K562 (cell line): Measurements from ENCODE around the gene RBMS3.

ENCODE experiments used
- CBX1 ChIP-seq: sonication (generic); IDR thresholded peaks from 2 replicates; pipeline ENCODE4 v1.6.1; 2016; ENCODE audit warnings: antibody characterized with exemption, low read depth, mild to moderate bottlenecking
- CHD4 ChIP-seq: fragments of 200-600 bp; sonication (generic); IDR thresholded peaks from 3 replicates; pipeline ENCODE4 v1.6.1; 2012; ENCODE audit warnings: low read depth, mild to moderate bottlenecking, mixed read lengths, low read length, inconsistent platforms; ENCODE audit not compliant: insufficient read depth, insufficient replicate concordance, poor library complexity, severe bottlenecking
- CTCF ChIP-seq, 3 experiments: IDR thresholded peaks in 2 of 3; conservative IDR thresholded peaks in 1 of 3; 2 replicates each; pipeline ENCODE4 v1.5.1; 2011 to 2012; ENCODE audit warnings: low read length in 3 of 3, mild to moderate bottlenecking in 3 of 3, control low read depth in 2 of 3, improper control_type of control experiment in 1 of 3, inconsistent platforms in 1 of 3, low read depth in 1 of 3, mixed read lengths in 1 of 3, moderate library complexity in 1 of 3; ENCODE audit not compliant: insufficient read depth in 2 of 3
- EP300 ChIP-seq: IDR thresholded peaks from 2 replicates; pipeline ENCODE4 v1.6.1; 2012; ENCODE audit warnings: low read length, improper control_type of control experiment
- EWSR1 ChIP-seq: fragments of 450-650 bp; IDR thresholded peaks from 2 replicates; pipeline ENCODE4 v1.6.1; 2018; ENCODE audit warnings: borderline replicate concordance, mild to moderate bottlenecking, low read depth, moderate library complexity; ENCODE audit not compliant: partially characterized antibody
- KDM4B ChIP-seq, 2 experiments: fragments of 450-650 bp in 1 of 2; sonication (generic) in 1 of 2; IDR thresholded peaks; 2 replicates each; pipeline ENCODE4 v1.6.1; 2016 to 2017; ENCODE audit warnings: borderline replicate concordance in 2 of 2, antibody characterized with exemption in 1 of 2, low read depth in 1 of 2, mild to moderate bottlenecking in 1 of 2
- MTF1 ChIP-seq: fragments of 250-450 bp; sonication (Bioruptor Pico); IDR thresholded peaks from 2 replicates; pipeline ENCODE4 v1.9.0; 2021; ENCODE audit warnings: moderate library complexity, mild to moderate bottlenecking, inconsistent platforms, borderline replicate concordance
- SREBF1 ChIP-seq: fragments of 150-350 bp; IDR thresholded peaks from 2 replicates; pipeline ENCODE4 v1.6.1; 2014; ENCODE audit warnings: antibody characterized with exemption, low read depth, low read length, borderline replicate concordance
- TFE3 ChIP-seq: fragments of 450-650 bp; formaldehyde crosslinking; IDR thresholded peaks from 2 replicates; pipeline ENCODE4 v1.4.0; 2020; ENCODE audit warnings: mild to moderate bottlenecking, mixed read lengths

GRCh38 chr3:29618395-29619282 lies 337.8 kb downstream of the RBMS3 start:
- no peak for TF ChIP-seq CBX1
- no peak for TF ChIP-seq KDM4B (IDR thresholded peaks at IDR 0.05; ENCODE audit: borderline replicate concordance in 2 of 2, low read depth in 1 of 2)
- TF ChIP-seq MTF1 (CRISPR knock-in tag), result no peak
- no peak for TF ChIP-seq EWSR1
- TF ChIP-seq CHD4, result no peak
- TF ChIP-seq TFE3 (CRISPR knock-in tag), result no peak
- TF ChIP-seq SREBF1, result no peak
- TF ChIP-seq CTCF (IDR thresholded peaks at IDR 0.05 in 2 of 3, conservative IDR thresholded peaks at IDR 0.05 in 1 of 3; ENCODE audit: insufficient read depth in 2 of 3, low read depth in 1 of 3, low read length in 3 of 3), result no peak
- TF ChIP-seq EP300, result no peak
